Ramos (cell line): ENCODE results near the gene CGN.

Experiments used
- in situ Hi-C: fragments of 300-500 bp; cut with MboI; formaldehyde crosslinking; loops from one replicate; pipeline ENCODE4 v1.14.3; 2022; ENCODE audit warnings: low sequenced_read_pairs; ENCODE audit not compliant: unreplicated experiment

The CGN gene

DNA sequence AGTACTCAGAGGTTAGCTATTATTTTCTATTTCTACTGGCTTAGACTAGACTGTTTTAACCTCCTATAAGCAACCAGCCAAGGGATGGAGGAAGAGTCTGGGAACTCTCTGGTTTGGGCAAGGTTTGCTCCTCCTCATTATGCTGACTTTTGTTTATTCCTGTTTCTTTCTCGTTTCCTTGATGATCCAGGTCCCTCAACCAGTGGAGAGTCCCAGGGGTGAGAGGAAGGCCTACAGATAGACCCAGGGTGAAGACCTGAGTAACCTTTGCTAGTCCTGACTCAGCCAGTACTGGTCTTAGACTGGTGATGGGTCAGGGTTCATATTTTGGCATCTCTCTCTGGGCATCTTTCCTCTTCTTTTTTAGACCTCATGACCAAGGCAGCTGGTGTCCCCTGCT, 34.4 kb downstream of the CGN start:
- in situ Hi-C loops: no loop called here

DNA sequence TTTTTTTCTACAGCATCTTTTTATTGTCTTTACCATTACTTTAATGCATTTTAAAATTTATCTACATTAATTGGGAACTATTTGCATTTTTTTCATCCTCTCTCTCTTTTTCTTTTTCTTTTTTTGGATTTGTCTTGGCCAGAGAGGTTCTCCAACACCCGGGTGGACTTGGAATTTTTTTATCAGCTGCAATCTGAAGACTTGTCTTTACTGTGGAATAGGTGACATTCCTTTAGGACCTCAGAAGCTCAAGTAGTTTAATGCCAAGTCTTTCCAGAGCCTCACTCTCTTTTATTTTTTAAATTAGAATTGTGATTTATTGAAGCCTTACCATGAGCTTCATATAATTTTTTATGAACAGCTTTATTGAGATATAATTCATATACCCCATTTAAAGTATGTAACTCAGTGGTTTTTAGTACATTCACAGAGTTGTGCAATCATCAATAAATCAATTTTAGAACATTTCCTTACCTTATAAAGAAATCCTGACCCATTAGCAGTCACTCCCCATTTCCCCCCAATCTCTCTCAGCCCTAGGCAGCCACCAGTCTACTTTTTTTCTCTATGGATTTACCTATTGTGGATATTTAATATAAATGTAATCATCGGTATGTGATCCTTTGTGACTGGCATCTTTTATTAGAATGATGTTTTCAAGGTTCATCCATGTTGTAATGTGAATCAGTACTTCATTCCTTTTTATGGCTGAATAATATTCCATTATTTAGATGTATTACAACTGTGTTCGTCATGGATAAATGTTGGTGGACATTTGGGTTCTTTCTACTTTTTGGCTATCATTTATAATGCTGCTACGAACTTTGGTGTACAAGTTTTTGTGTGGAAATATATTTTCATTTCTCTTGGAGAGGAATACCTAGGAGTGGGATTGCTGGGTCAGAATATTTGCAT, 35.1 kb downstream of the CGN start:
- in situ Hi-C loops: no loop called here

DNA sequence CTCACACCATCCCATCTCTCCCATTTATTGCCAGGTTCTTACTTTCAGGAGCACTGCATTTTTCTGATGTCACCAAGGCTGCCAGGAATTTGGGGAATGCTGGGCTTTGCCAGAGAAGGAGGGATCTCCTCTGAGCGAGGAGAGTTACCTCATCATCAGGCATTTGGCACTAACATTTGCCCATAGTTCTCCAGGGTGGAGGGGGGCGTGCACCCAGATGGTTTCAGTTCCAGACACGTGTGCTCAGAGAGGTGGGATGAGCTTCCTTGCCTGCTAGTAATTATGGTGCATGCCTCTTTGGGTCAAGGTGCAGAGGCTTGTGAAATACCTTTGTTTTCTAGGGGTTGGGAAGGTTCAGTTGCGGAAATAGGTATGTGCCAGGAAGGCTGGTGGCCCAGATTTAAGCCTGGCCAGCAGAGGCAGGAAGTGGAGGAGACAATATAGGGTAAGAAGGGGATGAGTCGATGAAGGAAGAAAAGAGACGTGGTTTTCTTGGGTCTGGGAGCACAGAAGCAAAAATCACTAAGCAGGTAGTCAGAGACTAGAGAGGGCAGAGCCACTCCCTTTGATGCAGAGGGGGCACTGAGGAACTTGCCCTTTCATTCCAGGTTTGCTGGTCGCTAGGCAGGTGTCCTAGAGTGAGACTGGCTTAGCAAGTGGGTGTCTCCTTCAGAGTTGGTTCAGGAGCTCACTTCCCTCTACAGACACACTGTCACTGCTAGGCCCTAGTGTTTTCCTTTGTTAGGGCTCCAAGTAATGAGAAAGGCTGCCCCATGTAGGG, 36.1 kb downstream of the CGN start:
- in situ Hi-C loops: no loop called here

DNA sequence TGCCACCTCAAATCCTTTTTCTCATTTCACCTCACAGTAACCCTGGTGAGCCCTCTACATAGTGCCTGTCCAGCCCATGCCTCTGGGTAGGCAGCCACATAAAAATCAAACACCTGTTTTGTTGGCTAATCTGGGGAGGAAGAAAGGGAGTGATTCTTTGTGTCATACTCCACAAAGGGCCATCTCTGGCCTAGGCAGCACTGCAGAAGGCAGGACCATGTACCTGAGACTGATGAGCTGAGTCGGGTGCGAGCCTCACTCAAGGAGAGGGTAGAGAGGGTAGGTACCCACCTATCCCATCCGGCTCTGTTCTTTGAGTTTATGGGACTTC, 36.7 kb downstream of the CGN start:
- in situ Hi-C loops: no loop called here

DNA sequence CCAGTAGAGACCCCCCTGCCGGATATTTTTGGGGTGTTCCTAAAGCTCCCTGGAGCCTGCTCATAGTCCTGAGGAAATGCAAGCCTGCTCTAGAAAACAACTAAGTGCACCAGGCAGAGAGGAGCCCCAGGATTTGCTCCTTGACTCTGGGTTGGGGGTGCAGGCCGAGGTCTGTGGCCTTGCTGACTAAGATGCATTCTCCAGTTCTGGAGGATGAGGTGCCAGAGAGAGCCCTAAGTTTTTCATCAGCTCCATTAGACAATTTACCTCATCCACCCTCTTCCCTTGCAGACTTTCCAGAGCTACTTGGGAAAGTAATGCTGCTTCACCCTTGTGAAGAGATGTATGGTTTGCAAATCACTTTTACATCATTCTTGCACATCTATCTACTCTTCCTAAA, 38.0 kb downstream of the CGN start:
- in situ Hi-C loops: no loop called here

DNA sequence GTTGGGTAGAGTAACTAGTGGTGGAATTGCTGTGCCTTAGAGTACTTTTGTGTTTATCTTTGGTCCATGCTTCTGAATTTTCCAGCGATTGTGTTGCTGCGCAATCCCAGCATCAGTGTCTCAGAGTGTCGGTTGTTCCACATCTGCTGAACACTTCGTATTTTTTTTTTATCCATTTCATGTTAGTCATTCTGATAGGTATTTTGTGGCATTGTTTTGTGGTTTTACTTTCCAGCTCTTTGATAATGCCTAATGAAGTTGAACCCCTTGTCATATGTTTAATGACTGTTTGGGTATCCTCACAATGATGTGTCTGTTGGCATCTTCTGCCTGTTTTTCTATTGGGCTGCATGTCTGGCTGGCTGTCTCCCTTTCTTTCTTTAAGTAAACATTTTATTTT, 42.5 kb downstream of the CGN start:
- in situ Hi-C loops: no loop called here

GRCh38 chr1:151556052-151556451, 44.9 kb downstream of the CGN start:
- in situ Hi-C loops: no loop called here

DNA sequence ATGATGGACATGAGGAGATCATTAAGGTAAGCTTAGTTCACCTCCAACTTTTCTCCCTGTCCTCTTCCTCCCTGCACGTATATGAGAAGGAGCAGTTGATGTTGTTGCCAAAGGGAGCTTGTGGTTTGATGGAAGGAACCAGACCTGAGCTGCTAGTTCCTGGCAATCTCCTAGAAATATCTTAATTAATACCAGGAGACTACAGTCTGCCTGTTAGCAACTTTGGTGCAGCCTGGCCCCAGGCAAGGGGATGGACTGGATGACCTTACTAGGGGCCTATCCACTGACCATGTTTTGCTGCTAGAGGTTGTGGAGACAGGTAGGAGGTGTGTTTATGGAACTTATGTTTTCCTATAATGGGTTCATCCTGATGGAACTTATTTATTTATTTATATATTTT, 51.5 kb downstream of the CGN start:
- in situ Hi-C loops: no loop called here

DNA sequence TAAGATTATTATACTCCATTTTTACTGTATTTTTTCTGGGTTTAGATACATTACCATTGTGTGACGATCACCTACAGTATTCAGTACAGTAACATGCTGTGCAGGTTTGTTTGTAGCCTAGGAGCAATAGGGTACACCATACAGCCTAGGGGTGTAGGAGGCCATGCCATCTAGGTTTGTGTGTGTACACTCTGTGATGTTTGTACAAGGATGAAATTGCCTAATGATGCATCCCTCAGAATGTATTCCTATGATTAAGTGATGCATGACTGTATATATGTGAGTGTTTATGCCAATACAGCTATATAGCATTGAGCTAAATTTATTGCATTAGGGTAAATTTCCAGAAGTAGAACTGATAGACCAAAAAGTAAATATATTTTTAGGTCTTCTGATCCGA, 52.2 kb downstream of the CGN start:
- in situ Hi-C loops: no loop called here

DNA sequence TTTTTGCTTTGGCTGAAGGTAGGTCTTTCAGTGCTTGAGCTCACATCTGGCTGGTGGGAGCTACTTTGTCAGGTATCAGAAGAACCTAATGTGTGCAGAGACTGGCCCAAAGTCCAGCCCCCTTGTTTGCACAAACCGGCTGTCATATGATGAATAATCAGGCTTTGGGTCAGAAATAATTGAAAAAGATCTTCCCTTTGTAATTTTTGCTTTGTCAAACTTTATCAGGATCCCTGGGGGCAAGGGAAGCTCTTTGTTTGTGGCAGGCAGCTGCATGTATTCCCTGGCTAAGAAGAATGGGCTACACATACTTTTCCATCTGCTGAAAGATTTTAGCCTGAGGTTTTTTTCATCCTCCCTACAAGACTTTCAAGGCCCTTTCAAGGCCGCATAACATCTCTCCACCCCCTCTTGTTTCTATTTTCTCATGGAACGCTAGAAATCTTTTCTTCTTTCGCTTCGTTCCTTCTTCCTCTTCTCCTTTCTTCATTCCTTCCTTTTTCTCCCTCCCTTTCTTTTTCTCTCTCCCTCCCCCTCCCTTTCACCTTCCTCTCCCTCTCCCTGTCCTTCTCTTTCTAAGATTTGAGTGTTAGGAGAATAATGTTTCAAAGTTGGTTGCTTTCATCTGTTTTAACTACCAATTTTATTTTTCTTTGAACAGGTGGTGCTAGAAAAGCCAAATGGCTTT, 54.5 kb downstream of the CGN start:
- in situ Hi-C loops: no loop called here

- in situ Hi-C loops: no loop called here
Observed at GRCh38 chr1:151568626-151569088, 57.5 kb downstream of the CGN start.

DNA sequence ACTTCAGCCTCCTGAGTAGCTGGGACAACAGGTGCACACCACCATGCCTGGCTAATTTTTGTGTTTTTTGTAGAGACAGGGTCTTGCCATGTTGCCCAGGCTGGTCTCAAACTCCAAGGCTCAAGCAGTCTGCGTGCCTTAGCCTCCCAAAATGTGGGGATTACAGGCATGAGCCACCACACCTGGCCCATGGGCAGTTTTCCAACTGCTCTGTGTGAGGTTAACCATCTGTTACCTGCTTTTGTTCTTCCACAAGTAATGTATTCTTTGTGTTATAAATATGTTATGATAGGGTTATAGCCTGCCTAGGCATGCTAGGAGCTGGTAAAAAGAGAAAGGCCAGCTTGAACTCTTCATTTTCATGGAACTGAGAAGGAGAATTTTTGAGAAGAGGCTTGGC, 59.6 kb downstream of the CGN start:
- in situ Hi-C loops: no loop called here

DNA sequence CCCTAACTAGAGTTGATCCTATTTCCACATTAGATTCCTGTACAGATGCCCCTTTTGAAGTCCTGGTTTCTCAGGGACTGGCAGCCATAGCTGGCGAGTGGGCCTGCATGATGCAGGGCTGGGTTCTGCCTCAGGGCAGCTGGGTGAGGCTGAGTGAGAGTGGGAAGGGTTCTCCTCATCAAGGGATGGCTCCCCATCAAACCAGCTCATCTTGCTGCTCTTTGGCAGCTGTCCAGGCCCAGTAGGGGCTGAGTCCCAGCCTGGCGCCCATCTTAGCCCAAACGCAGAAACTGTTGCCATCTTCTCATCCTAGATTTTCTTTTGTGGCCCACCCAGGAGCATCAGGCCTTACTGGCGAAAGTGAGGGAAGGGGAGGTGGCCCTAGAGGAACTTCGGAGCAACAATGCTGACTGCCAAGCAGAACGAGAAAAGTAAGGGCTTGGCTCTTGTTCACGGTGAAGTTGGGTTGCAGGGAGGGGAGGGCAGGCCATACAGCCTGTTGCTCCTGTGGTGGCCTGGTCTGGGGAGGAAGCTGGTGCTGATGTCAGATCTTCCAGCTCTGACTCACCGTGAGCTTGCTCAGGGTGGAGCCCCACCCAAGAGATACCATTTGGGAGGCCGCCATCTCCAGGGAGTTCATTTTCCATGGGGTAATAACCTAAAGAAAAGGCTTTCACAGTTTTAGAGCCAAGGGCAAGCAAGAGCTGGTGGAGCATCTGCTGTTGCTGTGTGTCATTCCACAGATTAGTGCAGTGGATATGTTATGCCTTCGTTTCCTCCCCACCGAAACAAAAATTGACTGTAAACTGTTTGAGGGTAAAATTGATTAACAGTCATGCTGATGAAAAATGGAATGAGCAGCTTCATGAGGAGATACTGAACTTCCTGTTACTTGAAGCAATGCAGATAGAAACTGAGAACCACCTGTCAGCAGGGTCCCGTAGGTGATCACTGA, 63.7 kb downstream of the CGN start:
- in situ Hi-C loops: no loop called here

DNA sequence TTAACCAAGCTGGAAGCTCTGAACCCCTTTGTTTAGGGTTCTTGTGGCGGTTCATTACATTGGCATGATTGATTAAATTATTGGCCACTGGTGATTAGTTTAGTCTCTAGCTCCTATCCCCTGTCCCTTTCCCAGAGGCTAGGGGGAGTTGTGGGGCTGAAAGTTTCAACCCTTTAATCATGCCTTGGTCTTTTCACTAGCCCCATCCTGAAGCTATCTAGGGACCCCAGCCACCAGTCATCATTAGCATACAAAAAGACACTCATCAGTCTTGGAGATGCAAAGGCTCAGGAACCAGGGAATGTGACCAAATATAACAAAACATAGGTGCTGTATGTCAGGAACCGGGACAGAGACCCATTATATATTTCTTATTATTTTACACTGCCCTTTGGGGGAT, 66.0 kb downstream of the CGN start:
- in situ Hi-C loops: no loop called here

- in situ Hi-C loops: no loop called here
Observed at GRCh38 chr1:151578941-151579340, 67.8 kb downstream of the CGN start.

- in situ Hi-C loops: no loop called here
Observed at GRCh38 chr1:151579436-151580225, 68.4 kb downstream of the CGN start.

DNA sequence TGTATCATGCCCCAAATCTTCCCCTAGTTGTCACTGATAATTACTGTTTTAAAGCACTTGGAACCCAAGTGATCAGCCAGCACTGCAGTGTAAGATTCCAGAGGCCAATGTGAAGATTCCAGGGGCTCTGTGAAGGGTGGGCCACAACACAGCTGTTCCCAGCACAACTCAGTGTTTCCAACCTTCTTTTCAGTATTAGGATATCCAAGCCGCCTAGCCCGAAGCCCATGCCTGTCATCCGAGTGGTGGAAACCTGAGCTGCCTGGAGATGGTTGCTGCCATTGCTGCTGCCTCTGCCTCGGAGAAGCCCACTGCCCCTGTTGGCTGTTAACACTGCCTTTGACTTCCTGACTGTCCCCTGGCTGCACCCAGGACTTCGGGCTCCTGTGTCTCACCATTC, 70.3 kb downstream of the CGN start:
- in situ Hi-C loops: no loop called here

- in situ Hi-C loops: no loop called here
Observed at GRCh38 chr1:151581921-151582320, 70.7 kb downstream of the CGN start.

- in situ Hi-C loops: no loop called here
Observed at GRCh38 chr1:151583796-151584195, 72.6 kb downstream of the CGN start.
